ENCODE measurements around the gene METTL16. TPM values are rescaled to one million over a fixed set of nuclear protein-coding genes. Genes with fewer than 3 reads are reported as not detected.
A peak's percentile ranks its signal among the peaks of the same experiment; 100 is the strongest.
"Not testable (repeated sequence)": the region's sequence is repeated elsewhere in the genome, so short reads cannot be mapped to it uniquely, and the experiment has no call there.

METTL16 gene
- total RNA-seq, 8 experiments from 2014 or later, result 15.1 to 31.5 (median 20.3) TPM

DNA sequence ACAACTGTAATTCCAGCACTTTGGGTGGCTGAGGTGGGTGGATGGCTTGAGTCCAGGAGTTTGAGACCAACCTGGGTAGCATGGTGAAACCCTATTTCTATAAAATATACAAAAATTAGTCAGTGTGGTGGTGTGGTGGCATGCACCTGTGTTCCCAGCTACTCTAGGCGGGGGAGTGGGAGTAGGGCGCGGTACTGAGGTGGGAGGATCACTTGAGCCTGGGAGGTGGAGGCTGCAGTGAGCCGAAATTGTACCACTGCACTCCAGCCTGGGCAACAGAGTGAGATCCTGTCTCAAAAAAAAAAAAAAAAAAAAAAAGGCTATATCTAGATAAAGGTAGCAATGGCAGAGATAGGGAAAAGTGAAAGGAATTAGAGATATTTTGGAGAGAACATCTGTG, 25.0 kb downstream of the METTL16 start:
- in situ Hi-C loops (cut with MboI; ENCODE audit: low pct_unique_long_range_greater_than_20kb in 2 of 9, low sequenced_read_pairs in 9 of 9, unreplicated experiment in 9 of 9), result not testable (repeated sequence)

DNA sequence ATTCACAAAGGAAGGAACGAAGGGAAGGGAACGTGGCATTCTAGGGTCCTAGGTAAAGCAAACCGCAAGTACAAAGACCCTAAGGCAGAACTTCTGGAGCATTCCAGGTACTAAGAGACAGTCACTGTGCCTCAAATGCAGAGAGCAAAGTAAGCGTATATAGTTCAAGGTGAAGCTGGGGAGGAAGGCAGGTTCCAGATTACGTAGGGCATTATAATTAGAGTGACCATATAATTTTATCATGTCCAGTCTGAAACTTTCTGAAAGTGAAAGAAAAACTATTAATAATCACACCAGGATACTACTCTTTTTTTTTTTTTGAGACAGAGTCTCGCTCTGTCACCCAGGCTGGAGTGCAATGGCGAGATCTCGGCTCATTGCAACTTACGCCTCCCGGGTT, 25.7 kb downstream of the METTL16 start:
- in situ Hi-C loops (cut with MboI; ENCODE audit: low pct_unique_long_range_greater_than_20kb in 2 of 9, low sequenced_read_pairs in 9 of 9, unreplicated experiment in 9 of 9), result no loop called here
- ATAC-seq (replicated peaks in 6 of 8), result no peak
- 67 to 100% (median 98%) methylated on average over 1 to 4 of the region's 10 CpGs for WGBS, 10 experiments
- Histone ChIP-seq H3K4me3 (no peak overlapping the region), H3K4me1 (replicated peaks in 1 of 2) (peaks cover 13 to 23% of the 10 kb centered on the region in 2 donors), H3K27ac (no peak overlapping the region)

More for the DNA sequence above, 25.0 kb downstream of the METTL16 start:
- not testable (repeated sequence) for H3K27ac ChIP-seq; H3K4me3 ChIP-seq; ATAC-seq (replicated peaks in 6 of 8)
- 91 to 100% (median 100%) methylated on average over 1 to 4 of the region's 4 CpGs; no CpG with 5 or more reads in 3 of the 10 experiments for WGBS, 10 experiments
- peaks cover 17 to 23% of the 10 kb centered on the region in 2 donors for H3K4me1 ChIP-seq (replicated peaks in 1 of 2)

DNA sequence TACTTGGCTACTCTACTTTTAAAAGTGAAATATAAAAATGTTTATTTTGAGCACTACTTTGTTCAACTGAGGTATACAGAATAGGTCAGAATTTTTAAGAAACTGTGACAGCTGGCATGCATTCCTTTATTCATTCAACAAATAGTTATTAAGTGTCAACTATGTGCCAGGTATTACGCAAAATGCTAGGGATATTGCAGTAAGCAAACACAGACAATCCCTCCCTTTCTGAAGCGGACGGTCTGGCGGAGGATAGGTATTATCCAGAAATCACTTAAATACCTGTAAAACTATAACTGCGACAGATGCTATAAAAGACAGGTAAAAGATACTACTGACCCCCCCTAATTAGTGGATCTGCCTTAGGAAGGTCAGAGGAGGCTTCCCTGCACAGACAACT, 26.1 kb downstream of the METTL16 start:
- no peak for ATAC-seq (replicated peaks in 6 of 8)
- H3K27ac ChIP-seq, result no peak overlapping the region
- in situ Hi-C loops (cut with MboI; ENCODE audit: low pct_unique_long_range_greater_than_20kb in 2 of 9, low sequenced_read_pairs in 9 of 9, unreplicated experiment in 9 of 9), result no loop called here
- H3K4me1 ChIP-seq (replicated peaks in 1 of 2), result peaks cover 13 to 20% of the 10 kb centered on the region in 2 donors
- WGBS, 10 experiments, result 73 to 100% (median 96%) methylated on average over 2 to 5 of the region's 5 CpGs; no CpG with 5 or more reads in 1 of the 10 experiments
- no peak overlapping the region for H3K4me3 ChIP-seq

DNA sequence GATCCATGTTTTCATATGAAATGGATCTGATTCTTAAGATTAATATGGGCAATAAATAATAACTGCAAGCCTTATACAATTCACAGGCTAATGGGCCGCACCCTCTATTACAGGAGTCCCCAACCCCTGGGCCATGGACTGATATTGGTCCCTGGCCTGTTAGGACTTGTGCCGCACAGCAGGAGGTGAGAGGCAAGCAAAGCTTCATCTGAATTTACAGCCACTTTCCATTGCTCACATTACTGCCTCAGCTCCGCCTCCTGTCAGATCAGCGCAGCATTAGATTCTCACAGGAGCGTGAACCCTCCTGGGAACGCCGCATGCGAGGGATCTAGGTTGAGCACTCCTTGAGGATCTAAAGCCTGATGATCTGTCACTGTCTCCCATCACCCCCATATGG, 26.8 kb downstream of the METTL16 start:
- WGBS, 10 experiments, result 34 to 100% (median 77%) methylated on average over 1 to 7 of the region's 8 CpGs; no CpG with 5 or more reads in 2 of the 10 experiments
- in situ Hi-C loops (cut with MboI; ENCODE audit: low pct_unique_long_range_greater_than_20kb in 2 of 9, low sequenced_read_pairs in 9 of 9, unreplicated experiment in 9 of 9), result no loop called here
- peak in 5 of 8 experiments; percentile 57 to 98 (median 97) for ATAC-seq (replicated peaks in 6 of 8)
- no peak overlapping the region for H3K27ac ChIP-seq
- H3K4me1 ChIP-seq (replicated peaks in 1 of 2), result peaks cover 13 to 17% of the 10 kb centered on the region in 2 donors
- no peak overlapping the region for H3K4me3 ChIP-seq

GRCh38 chr17:2483084-2483483, 28.6 kb downstream of the METTL16 start:
- no peak overlapping the region for H3K27ac ChIP-seq
- H3K4me1 ChIP-seq (replicated peaks in 1 of 2), result peaks cover 13 to 17% of the 10 kb centered on the region in 2 donors
- WGBS, 10 experiments, result 73 to 100% (median 91%) methylated on average over 1 of the region's 1 CpG
- no peak for ATAC-seq (replicated peaks in 6 of 8)
- in situ Hi-C loops (cut with MboI; ENCODE audit: low pct_unique_long_range_greater_than_20kb in 2 of 9, low sequenced_read_pairs in 9 of 9, unreplicated experiment in 9 of 9), result no loop called here
- no peak overlapping the region for H3K4me3 ChIP-seq

DNA sequence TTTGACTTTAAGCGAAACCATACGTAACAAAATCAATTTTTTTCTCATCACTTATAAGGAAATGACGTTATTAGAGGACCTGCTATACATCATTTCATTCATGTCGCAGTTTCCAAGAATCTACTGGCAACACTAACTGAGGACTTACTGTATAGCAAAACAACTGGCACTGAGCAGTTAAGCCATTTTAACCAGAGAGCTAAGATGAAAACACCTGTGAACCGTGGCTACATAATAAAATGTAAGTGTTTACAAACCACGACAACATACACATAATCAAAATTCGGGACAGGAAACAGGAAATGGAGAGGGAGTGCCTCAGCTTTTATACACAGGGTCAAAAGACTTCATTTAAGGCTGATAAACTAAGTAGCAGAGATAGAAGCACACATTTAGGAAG, 29.5 kb downstream of the METTL16 start:
- ATAC-seq (replicated peaks in 6 of 8), result no peak
- Histone ChIP-seq H3K4me1 (replicated peaks in 1 of 2) (peaks cover 13 to 17% of the 10 kb centered on the region in 2 donors), H3K4me3 (no peak overlapping the region), H3K27ac (no peak overlapping the region)
- 68 to 89% (median 78%) methylated on average over 3 to 7 of the region's 7 CpGs; no CpG with 5 or more reads in 1 of the 10 experiments for WGBS, 10 experiments
- in situ Hi-C loops (cut with MboI; ENCODE audit: low pct_unique_long_range_greater_than_20kb in 2 of 9, low sequenced_read_pairs in 9 of 9, unreplicated experiment in 9 of 9), result no loop called here

- Histone ChIP-seq H3K27ac (no peak overlapping the region), H3K4me3 (no peak overlapping the region), H3K4me1 (replicated peaks in 1 of 2) (peaks cover 13 to 17% of the 10 kb centered on the region in 2 donors)
- WGBS, 10 experiments, result 28 to 100% (median 60%) methylated on average over 1 to 2 of the region's 2 CpGs; no CpG with 5 or more reads in 2 of the 10 experiments
- ATAC-seq (replicated peaks in 6 of 8), result no peak
- in situ Hi-C loops (cut with MboI; ENCODE audit: low pct_unique_long_range_greater_than_20kb in 2 of 9, low sequenced_read_pairs in 9 of 9, unreplicated experiment in 9 of 9), result no loop called here
These were observed 29.9 kb downstream of the METTL16 start for GRCh38 chr17:2481760-2482159.

GRCh38 chr17:2478458-2478857, 33.2 kb downstream of the METTL16 start:
- in situ Hi-C loops (cut with MboI; ENCODE audit: low pct_unique_long_range_greater_than_20kb in 2 of 9, low sequenced_read_pairs in 9 of 9, unreplicated experiment in 9 of 9), result no loop called here
- ATAC-seq (replicated peaks in 6 of 8), result no peak
- H3K27ac ChIP-seq, result no peak overlapping the region
- WGBS, 10 experiments, result 50 to 100% (median 83%) methylated on average over 1 to 3 of the region's 3 CpGs
- H3K4me1 ChIP-seq (replicated peaks in 1 of 2), result no peaks in the 10 kb centered on the region
- H3K4me3 ChIP-seq, result no peak overlapping the region

- 85 to 100% (median 94%) methylated on average over 2 to 12 of the region's 14 CpGs; no CpG with 5 or more reads in 2 of the 10 experiments for WGBS, 10 experiments
- no peak for ATAC-seq (replicated peaks in 6 of 8)
- no peak overlapping the region for H3K4me3 ChIP-seq
- H3K4me1 ChIP-seq (replicated peaks in 1 of 2), result no peaks in the 10 kb centered on the region
- in situ Hi-C loops (cut with MboI; ENCODE audit: low pct_unique_long_range_greater_than_20kb in 2 of 9, low sequenced_read_pairs in 9 of 9, unreplicated experiment in 9 of 9), result no loop called here
- H3K27ac ChIP-seq, result no peak overlapping the region
These were observed 36.6 kb downstream of the METTL16 start for GRCh38 chr17:2475056-2475455.

DNA sequence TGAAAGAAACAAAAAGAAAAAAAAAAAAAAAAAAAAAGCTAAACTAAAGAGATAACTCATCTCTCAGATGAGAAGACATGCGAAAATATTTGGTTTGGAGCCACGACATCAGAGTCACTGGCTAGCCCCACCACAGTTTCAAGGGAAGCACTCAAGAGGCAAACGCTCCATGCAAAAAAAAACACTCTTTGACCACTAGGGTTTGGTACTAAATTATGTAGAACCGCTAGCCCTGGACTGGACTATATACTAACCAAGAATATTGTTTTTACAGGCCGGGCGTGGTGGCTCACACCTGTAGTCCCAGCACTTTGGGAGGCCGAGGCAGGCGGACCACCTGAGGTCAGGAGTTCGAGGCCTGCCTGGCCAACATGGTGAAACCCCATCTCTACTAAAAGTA, 37.3 kb downstream of the METTL16 start:
- ATAC-seq (replicated peaks in 6 of 8), result no peak
- in situ Hi-C loops (cut with MboI; ENCODE audit: low pct_unique_long_range_greater_than_20kb in 2 of 9, low sequenced_read_pairs in 9 of 9, unreplicated experiment in 9 of 9), result no loop called here
- WGBS, 10 experiments, result 60 to 96% (median 91%) methylated on average over 1 to 7 of the region's 9 CpGs
- Histone ChIP-seq H3K4me3 (no peak overlapping the region), H3K27ac (no peak overlapping the region), H3K4me1 (replicated peaks in 1 of 2) (no peaks in the 10 kb centered on the region)

GRCh38 chr17:2468270-2468669, 43.4 kb downstream of the METTL16 start:
- Histone ChIP-seq H3K4me1 (replicated peaks in 1 of 2) (no peaks in the 10 kb centered on the region), H3K4me3 (no peak overlapping the region), H3K27ac (no peak overlapping the region)
- WGBS, 10 experiments, result 50 to 100% (median 94%) methylated on average over 1 to 4 of the region's 4 CpGs; no CpG with 5 or more reads in 2 of the 10 experiments
- ATAC-seq (replicated peaks in 6 of 8), result no peak
- in situ Hi-C loops (cut with MboI; ENCODE audit: low pct_unique_long_range_greater_than_20kb in 2 of 9, low sequenced_read_pairs in 9 of 9, unreplicated experiment in 9 of 9), result no loop called here

DNA sequence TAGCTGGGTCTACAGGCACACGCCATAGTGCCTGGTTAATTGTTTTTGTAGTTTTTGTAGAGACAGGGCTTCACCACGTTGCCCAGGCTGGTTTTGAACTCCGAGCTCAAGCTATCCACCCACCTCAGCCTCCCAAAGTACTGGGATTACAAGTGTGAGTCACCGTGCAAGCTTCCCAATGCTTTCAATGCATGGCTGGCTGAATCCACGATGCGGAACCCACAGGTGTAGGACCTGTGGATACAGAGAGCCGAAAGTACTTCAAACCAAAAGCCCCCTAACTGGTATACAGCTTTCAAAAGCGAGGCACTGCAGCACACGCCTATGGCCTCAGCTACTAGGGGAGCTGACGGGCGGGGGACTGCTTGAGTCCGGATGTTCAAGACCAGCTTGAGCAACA, 44.8 kb downstream of the METTL16 start:
- in situ Hi-C loops (cut with MboI; ENCODE audit: low pct_unique_long_range_greater_than_20kb in 2 of 9, low sequenced_read_pairs in 9 of 9, unreplicated experiment in 9 of 9), result no loop called here
- WGBS, 10 experiments, result 75 to 100% (median 93%) methylated on average over 1 to 9 of the region's 12 CpGs; no CpG with 5 or more reads in 2 of the 10 experiments

GRCh38 chr17:2462481-2462880, 49.2 kb downstream of the METTL16 start:
- 80 to 100% (median 94%) methylated on average over 1 to 7 of the region's 8 CpGs; no CpG with 5 or more reads in 1 of the 10 experiments for WGBS, 10 experiments
- in situ Hi-C loops (cut with MboI; ENCODE audit: low pct_unique_long_range_greater_than_20kb in 2 of 9, low sequenced_read_pairs in 9 of 9, unreplicated experiment in 9 of 9), result no loop called here
- Histone ChIP-seq H3K4me3 (no peak overlapping the region), H3K27ac (no peak overlapping the region), H3K4me1 (replicated peaks in 1 of 2) (no peaks in the 10 kb centered on the region)
- ATAC-seq (replicated peaks in 6 of 8), result no peak

More for the DNA sequence above, 44.8 kb downstream of the METTL16 start:
- H3K27ac ChIP-seq, result no peak overlapping the region
- H3K4me3 ChIP-seq, result no peak overlapping the region
- no peaks in the 10 kb centered on the region for H3K4me1 ChIP-seq (replicated peaks in 1 of 2)
- no peak for ATAC-seq (replicated peaks in 6 of 8)

DNA sequence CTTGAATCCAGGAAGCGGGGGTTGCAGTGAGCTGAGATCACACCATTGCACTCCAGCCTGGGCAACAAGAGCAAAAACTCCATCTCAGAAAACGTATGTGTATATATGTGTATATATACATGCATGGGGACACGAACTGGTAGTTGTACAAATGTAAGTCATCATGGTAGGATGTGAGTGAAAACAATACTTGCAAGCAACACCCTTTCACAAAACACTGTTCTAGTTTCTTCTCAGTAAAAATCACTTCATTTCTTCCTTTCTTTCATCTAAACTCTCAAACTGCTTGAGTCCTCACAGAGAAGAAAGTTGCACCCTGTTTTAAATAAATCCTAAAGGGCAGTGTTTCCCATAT, 51.8 kb downstream of the METTL16 start:
- ATAC-seq (replicated peaks in 6 of 8), result no peak
- Histone ChIP-seq H3K27ac (no peak overlapping the region), H3K4me1 (replicated peaks in 1 of 2) (no peaks in the 10 kb centered on the region), H3K4me3 (no peak overlapping the region)
- WGBS, 10 experiments, result 75 to 100% (median 100%) methylated on average over 1 to 2 of the region's 3 CpGs; no CpG with 5 or more reads in 3 of the 10 experiments
- in situ Hi-C loops (cut with MboI; ENCODE audit: low pct_unique_long_range_greater_than_20kb in 2 of 9, low sequenced_read_pairs in 9 of 9, unreplicated experiment in 9 of 9), result no loop called here

All from motor neuron (in vitro differentiated cells).